OCI-LY1 (cell line): ENCODE data around the gene OR2F1.

Experiments used
- EZH2 ChIP-seq: fragments of 200-600 bp; sonication (generic), shearing (Covaris generic); IDR thresholded peaks from 2 replicates; pipeline ENCODE4 v1.8.0; 2017; ENCODE audit warnings: borderline replicate concordance, mixed run types, mild to moderate bottlenecking, antibody characterized with exemption, low read length, moderate library complexity, mixed read lengths
- TF ChIP-seq, protein P1 (sequence below): fragments of 200-600 bp; sonication (generic), shearing (Covaris generic); IDR thresholded peaks from 2 replicates; pipeline ENCODE4 v1.5.1; 2017; ENCODE audit warnings: mild to moderate bottlenecking, antibody characterized with exemption, low read length, moderate library complexity, mixed read lengths

DNA sequence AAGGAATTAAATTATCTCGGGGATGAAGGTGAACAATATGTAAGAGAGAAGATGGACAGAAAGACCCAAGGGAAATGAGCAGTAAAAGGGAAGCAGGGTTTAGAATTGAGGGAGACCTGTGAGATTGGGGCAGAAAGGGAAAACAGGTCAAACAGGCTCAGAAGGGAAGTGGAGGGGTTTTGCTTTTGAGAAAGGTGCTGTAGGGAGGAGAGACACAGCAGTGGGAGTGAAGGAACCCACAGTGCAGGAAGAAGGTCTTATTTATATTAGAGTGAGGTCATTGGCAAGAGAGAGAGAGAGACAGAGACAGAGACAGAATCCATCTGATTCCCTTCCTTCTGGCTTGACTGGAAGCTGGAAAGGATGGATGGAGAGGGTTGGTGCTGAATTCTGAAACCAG is 49.1 kb upstream of the OR2F1 start:
- TF ChIP-seq, protein P1, sequence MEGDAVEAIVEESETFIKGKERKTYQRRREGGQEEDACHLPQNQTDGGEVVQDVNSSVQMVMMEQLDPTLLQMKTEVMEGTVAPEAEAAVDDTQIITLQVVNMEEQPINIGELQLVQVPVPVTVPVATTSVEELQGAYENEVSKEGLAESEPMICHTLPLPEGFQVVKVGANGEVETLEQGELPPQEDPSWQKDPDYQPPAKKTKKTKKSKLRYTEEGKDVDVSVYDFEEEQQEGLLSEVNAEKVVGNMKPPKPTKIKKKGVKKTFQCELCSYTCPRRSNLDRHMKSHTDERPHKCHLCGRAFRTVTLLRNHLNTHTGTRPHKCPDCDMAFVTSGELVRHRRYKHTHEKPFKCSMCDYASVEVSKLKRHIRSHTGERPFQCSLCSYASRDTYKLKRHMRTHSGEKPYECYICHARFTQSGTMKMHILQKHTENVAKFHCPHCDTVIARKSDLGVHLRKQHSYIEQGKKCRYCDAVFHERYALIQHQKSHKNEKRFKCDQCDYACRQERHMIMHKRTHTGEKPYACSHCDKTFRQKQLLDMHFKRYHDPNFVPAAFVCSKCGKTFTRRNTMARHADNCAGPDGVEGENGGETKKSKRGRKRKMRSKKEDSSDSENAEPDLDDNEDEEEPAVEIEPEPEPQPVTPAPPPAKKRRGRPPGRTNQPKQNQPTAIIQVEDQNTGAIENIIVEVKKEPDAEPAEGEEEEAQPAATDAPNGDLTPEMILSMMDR, result no peak
- TF ChIP-seq EZH2, result no peak
